B cell (primary cell): ENCODE measurements around the gene TARP.

Source experiments
- ATAC-seq: fragments of 200-7000 bp; cut with Tn5 transposase; one replicate; pipeline ENCODE4 v1.10.0; 2021; ENCODE audit warnings: low read depth, mild to moderate bottlenecking, moderate number of reproducible peaks, moderate library complexity
- CTCF ChIA-PET: fragments of 350-600 bp; sonication (Branson Sonifier 250); formaldehyde crosslinking; loops from one replicate; lab custom pipeline; 2021; ENCODE audit warnings: antibody characterized with exemption, inconsistent platforms; lab: Charles Lee
- POLR2A ChIA-PET: fragments of 350-600 bp; sonication (Branson Sonifier 250); formaldehyde crosslinking; loops from one replicate; lab custom pipeline; 2021; ENCODE audit warnings: antibody characterized with exemption; lab: Charles Lee
- DNase-seq: peaks from one replicate; pipeline ENCODE4 v3.0.0; 2013
- H2AFZ ChIP-seq: 2 replicates; pipeline ENCODE4 v1.6.1; 2012; ENCODE audit warnings: mild to moderate bottlenecking, low read depth, low read length; ENCODE audit not compliant: insufficient read depth, poor library complexity, severe bottlenecking
- H3K27ac ChIP-seq, 2 donors: 1 replicate in 1 of 2; 2 replicates in 1 of 2; pipeline ENCODE4 v1.5.1; 2012 to 2013; ENCODE audit warnings: low read length in 2 of 2, mild to moderate bottlenecking in 2 of 2, moderate library complexity in 1 of 2
- H3K27me3 ChIP-seq, 4 experiments: fragments of 200-600 bp in 1 of 4; sonication (generic) in 1 of 4; replicated peaks in 1 of 4; 1 replicate in 2 of 4; 2 replicates in 2 of 4; pipeline versions ENCODE4 v1.6.1 to v1.7.0; 2013 to 2016; ENCODE audit warnings: low read length in 3 of 4, mild to moderate bottlenecking in 2 of 4, mixed read lengths in 1 of 4, moderate library complexity in 1 of 4; ENCODE audit not compliant: insufficient read depth in 4 of 4, control insufficient read depth in 3 of 4; ENCODE audit errors: control extremely low read depth in 1 of 4
- H3K36me3 ChIP-seq, 2 experiments: replicated peaks in 1 of 2; 1 replicate in 1 of 2; 2 replicates in 1 of 2; pipeline versions ENCODE4 v1.6.1 to v1.7.1; 2013; ENCODE audit warnings: low read length in 1 of 2; ENCODE audit not compliant: insufficient read depth in 2 of 2, control insufficient read depth in 1 of 2; ENCODE audit errors: control extremely low read depth in 1 of 2, extremely low read depth in 1 of 2
- H3K4me1 ChIP-seq, 2 donors: fragments of 200-600 bp in 1 of 2; sonication (generic) in 1 of 2; 1 replicate in 1 of 2; 2 replicates in 1 of 2; pipeline versions ENCODE4 v1.5.1 to v1.6.1; 2013 to 2017; ENCODE audit warnings: low read length in 2 of 2; ENCODE audit not compliant: control insufficient read depth in 2 of 2, insufficient read depth in 2 of 2
- H3K4me2 ChIP-seq: replicated peaks from 2 replicates; pipeline ENCODE3; 2012; ENCODE audit warnings: mild to moderate bottlenecking, low read depth, low read length; ENCODE audit not compliant: poor library complexity, severe bottlenecking
- H3K4me3 ChIP-seq, 5 experiments: fragments of 200-600 bp in 1 of 5; sonication (generic) in 1 of 5; 1 replicate in 3 of 5; 2 replicates in 2 of 5; pipeline versions ENCODE4 v1.5.1 to v1.7.0; 2011 to 2016; ENCODE audit warnings: low read length in 4 of 5, mild to moderate bottlenecking in 4 of 5, low read depth in 2 of 5, control low read depth in 1 of 5, moderate library complexity in 1 of 5; ENCODE audit not compliant: insufficient read depth in 1 of 5; ENCODE audit errors: control extremely low read depth in 1 of 5, extremely low read depth in 1 of 5
- H3K79me2 ChIP-seq: fragments of 200-600 bp; sonication (generic); one replicate; pipeline ENCODE4 v1.6.0; 2016; ENCODE audit warnings: low read length; ENCODE audit not compliant: control insufficient read depth, insufficient read depth
- H3K9ac ChIP-seq: fragments of 200-600 bp; sonication (generic); 2 replicates; pipeline ENCODE4 v1.6.1; 2017; ENCODE audit warnings: mild to moderate bottlenecking, low read length, moderate library complexity
- H3K9me3 ChIP-seq, 3 donors: one replicate each; pipeline versions ENCODE4 v1.6.1 to v1.7.1; 2013; ENCODE audit warnings: low read length in 2 of 3; ENCODE audit not compliant: control insufficient read depth in 2 of 3, insufficient read depth in 1 of 3; ENCODE audit errors: control extremely low read depth in 1 of 3
- H4K20me1 ChIP-seq: 2 replicates; pipeline ENCODE4 v1.6.0; 2012; ENCODE audit warnings: mild to moderate bottlenecking, low read length; ENCODE audit not compliant: insufficient read depth, control insufficient read depth, poor library complexity, severe bottlenecking
- H3K27ac Mint-ChIP-seq: one replicate; pipeline ENCODE4 v1.8.0; 2021; ENCODE audit warnings: mixed read lengths
- H3K27me3 Mint-ChIP-seq: one replicate; pipeline ENCODE4 v1.8.0; 2021; ENCODE audit warnings: mixed read lengths
- H3K4me1 Mint-ChIP-seq: one replicate; pipeline ENCODE4 v1.8.0; 2021; ENCODE audit warnings: mixed read lengths
- H3K4me3 Mint-ChIP-seq: one replicate; pipeline ENCODE4 v1.8.0; 2021; ENCODE audit warnings: mixed read lengths
- H3K9me3 Mint-ChIP-seq: one replicate; pipeline ENCODE4 v1.8.0; 2022; ENCODE audit warnings: mixed read lengths; ENCODE audit not compliant: insufficient read depth
- CTCF ChIP-seq: fragments of 200-600 bp; IDR thresholded peaks from one replicate; pipeline ENCODE4 v1.8.0; 2022; ENCODE audit warnings: antibody characterized with exemption, mild to moderate bottlenecking
- EZH2 ChIP-seq: IDR thresholded peaks from 2 replicates; pipeline ENCODE4 v1.6.1; 2012; ENCODE audit warnings: borderline replicate concordance, low read depth, mild to moderate bottlenecking, moderate library complexity, low read length; ENCODE audit not compliant: insufficient read depth, poor library complexity, severe bottlenecking
- WGBS: methylation state at CpG from one replicate; pipeline ENCODE4 v1.1.5; 2013; ENCODE audit warnings: missing lambda C conversion rate; ENCODE audit not compliant: insufficient coverage; 5-methylcytosine and 5-hydroxymethylcytosine counted together
- intact Hi-C: fragments of 100-400 bp; cut with micrococcal nuclease; formaldehyde crosslinking; loops from one replicate; pipeline ENCODE4 v1.10.0; 2022

The TARP gene

GRCh38 chr7:38310591-38311101 lies 37.2 kb upstream of the TARP start:
- no peak overlapping the region for H3K27ac ChIP-seq
- peak overlapping the region; percentile 30 to 67 (median 54) for H3K4me3 ChIP-seq
- Mint-ChIP-seq H3K27ac (no peak overlapping the region), H3K9me3 (peaks cover 4% of the 10 kb centered on the region), H3K27me3 (peaks cover 23% of the 10 kb centered on the region), H3K4me3 (peak overlapping the region; percentile 74), H3K4me1 (peaks cover 17% of the 10 kb centered on the region)
- TF ChIP-seq CTCF (no peak), EZH2 (no peak)
- H3K9me3 ChIP-seq, result peaks cover 0 to 3% (median 0%) of the 10 kb centered on the region in 3 donors
- peaks cover 4 to 16% of the 10 kb centered on the region in 2 donors for H3K4me1 ChIP-seq
- H2AFZ ChIP-seq, result no peak overlapping the region
- H3K27me3 ChIP-seq, result peaks cover 0 to 23% (median 9%) of the 10 kb centered on the region in 4 experiments
- no peak for DNase-seq
- intact Hi-C loops, result no loop called here
- no peaks in the 10 kb centered on the region for H3K79me2 ChIP-seq
- no peaks in the 10 kb centered on the region for H4K20me1 ChIP-seq
- H3K9ac ChIP-seq, result peak overlapping the region; percentile 66
- H3K4me2 ChIP-seq, result peak overlapping the region; percentile 72
- no peak for ATAC-seq
- CTCF ChIA-PET, result interaction anchor here (1.6 kb wide), 1 partner anchor 25 kb away, joined by 4 read pairs; no protein-coding TSS in a partner anchor
- H3K36me3 ChIP-seq, result no peaks in the 10 kb centered on the region
- WGBS, result no CpG with 5 or more reads among the region's 6 CpGs
- POLR2A ChIA-PET, result no interaction called here

GRCh38 chr7:38309555-38309954 lies 36.1 kb upstream of the TARP start:
- Mint-ChIP-seq H3K27me3 (peaks cover 23% of the 10 kb centered on the region), H3K4me3 (no peak overlapping the region), H3K4me1 (peaks cover 17% of the 10 kb centered on the region), H3K27ac (no peak overlapping the region), H3K9me3 (peaks cover 4% of the 10 kb centered on the region)
- Histone ChIP-seq H3K27me3 (peaks cover 0 to 23% (median 9%) of the 10 kb centered on the region in 4 experiments), H3K4me3 (no peak overlapping the region), H3K4me2 (no peak overlapping the region), H3K27ac (no peak overlapping the region), H3K79me2 (no peaks in the 10 kb centered on the region), H2AFZ (no peak overlapping the region), H4K20me1 (no peaks in the 10 kb centered on the region), H3K9ac (no peak overlapping the region), H3K9me3 (peaks cover 0 to 3% (median 0%) of the 10 kb centered on the region in 3 donors), H3K4me1 (peaks cover 4 to 16% of the 10 kb centered on the region in 2 donors), H3K36me3 (no peaks in the 10 kb centered on the region)
- intact Hi-C loops, result no loop called here
- ATAC-seq, result no peak
- ChIA-PET CTCF (interaction anchor here (0.6 to 0.9 kb wide), 2 partner anchors 27 to 1929 kb away, joined by 3 read pairs; no protein-coding TSS in a partner anchor), POLR2A (no interaction called here)
- TF ChIP-seq EZH2 (no peak), CTCF (no peak)
- DNase-seq, result no peak
- 0% methylated on average over 3 of the region's 5 CpGs for WGBS
